ENCODE data around the gene MRPS9.

MRPS9 gene

GRCh38 chr2:105114551-105114950 is 76.7 kb downstream of the MRPS9 start:
- Histone ChIP-seq H3K9me3 (ENCODE audit: low read length) (no peaks in the 10 kb centered on the region), H3K27ac (ENCODE audit: low read depth, low read length, poor library complexity, severe bottlenecking) (no peak overlapping the region), H4K20me1 (ENCODE audit: insufficient read depth, low read length) (no peaks in the 10 kb centered on the region), H3K79me2 (ENCODE audit: insufficient read depth, low read length) (no peaks in the 10 kb centered on the region), H3K4me3 (ENCODE audit: low read depth, low read length, poor library complexity, severe bottlenecking) (no peak overlapping the region), H3K9ac (ENCODE audit: low read length) (no peak overlapping the region), H3K4me1 (ENCODE audit: insufficient read depth, low read length, severe bottlenecking) (no peaks in the 10 kb centered on the region), H2AFZ (ENCODE audit: low read length) (no peak overlapping the region), H3F3A (ENCODE audit: insufficient read depth, low read length) (no peaks in the 10 kb centered on the region), H3K4me2 (ENCODE audit: low read length) (no peak overlapping the region), H3K9me2 (ENCODE audit: low read depth, low read length) (no peaks in the 10 kb centered on the region), H3K27me3 (ENCODE audit: insufficient read depth, low read length) (no peaks in the 10 kb centered on the region), H3K36me3 (ENCODE audit: insufficient read depth, low read length) (no peaks in the 10 kb centered on the region; the same call in 1 of the 2 replicates)
- TF ChIP-seq EZH2 (IDR thresholded peaks at IDR 0.05; ENCODE audit: borderline replicate concordance, low read length) = no peak
- peak; percentile 79 for TF ChIP-seq CTCF (IDR thresholded peaks at IDR 0.05; ENCODE audit: low read length)

- no peak for TF ChIP-seq EZH2 (IDR thresholded peaks at IDR 0.05; ENCODE audit: borderline replicate concordance, low read length)
- no peak for TF ChIP-seq CTCF (IDR thresholded peaks at IDR 0.05; ENCODE audit: low read length)
- Histone ChIP-seq H3K4me1 (ENCODE audit: insufficient read depth, low read length, severe bottlenecking) (no peaks in the 10 kb centered on the region), H3K4me2 (ENCODE audit: low read length) (no peak overlapping the region), H3K79me2 (ENCODE audit: insufficient read depth, low read length) (no peaks in the 10 kb centered on the region), H3K9ac (ENCODE audit: low read length) (no peak overlapping the region), H3K27ac (ENCODE audit: low read depth, low read length, poor library complexity, severe bottlenecking) (no peak overlapping the region), H3F3A (ENCODE audit: insufficient read depth, low read length) (no peaks in the 10 kb centered on the region), H4K20me1 (ENCODE audit: insufficient read depth, low read length) (no peaks in the 10 kb centered on the region), H3K27me3 (ENCODE audit: insufficient read depth, low read length) (no peaks in the 10 kb centered on the region), H2AFZ (ENCODE audit: low read length) (no peak overlapping the region), H3K4me3 (ENCODE audit: low read depth, low read length, poor library complexity, severe bottlenecking) (no peak overlapping the region), H3K9me3 (ENCODE audit: low read length) (no peaks in the 10 kb centered on the region), H3K36me3 (ENCODE audit: insufficient read depth, low read length) (no peaks in the 10 kb centered on the region; the same call in 1 of the 2 replicates), H3K9me2 (ENCODE audit: low read depth, low read length) (no peaks in the 10 kb centered on the region)
These were observed 78.5 kb downstream of the MRPS9 start for GRCh38 chr2:105116348-105116747.

GRCh38 chr2:105117565-105117964 is 79.7 kb downstream of the MRPS9 start:
- no peak overlapping the region for H3K27ac ChIP-seq (ENCODE audit: low read depth, low read length, poor library complexity, severe bottlenecking)
- no peak overlapping the region for H3K9ac ChIP-seq (ENCODE audit: low read length)
- no peaks in the 10 kb centered on the region for H3F3A ChIP-seq (ENCODE audit: insufficient read depth, low read length)
- no peaks in the 10 kb centered on the region; the same call in 1 of the 2 replicates for H3K36me3 ChIP-seq (ENCODE audit: insufficient read depth, low read length)
- TF ChIP-seq CTCF (IDR thresholded peaks at IDR 0.05; ENCODE audit: low read length) (no peak), EZH2 (IDR thresholded peaks at IDR 0.05; ENCODE audit: borderline replicate concordance, low read length) (no peak)
- H4K20me1 ChIP-seq (ENCODE audit: insufficient read depth, low read length) = no peaks in the 10 kb centered on the region
- no peaks in the 10 kb centered on the region for H3K9me2 ChIP-seq (ENCODE audit: low read depth, low read length)
- H3K4me1 ChIP-seq (ENCODE audit: insufficient read depth, low read length, severe bottlenecking) = no peaks in the 10 kb centered on the region
- H3K4me2 ChIP-seq (ENCODE audit: low read length) = no peak overlapping the region
- no peak overlapping the region for H3K4me3 ChIP-seq (ENCODE audit: low read depth, low read length, poor library complexity, severe bottlenecking)
- no peaks in the 10 kb centered on the region for H3K79me2 ChIP-seq (ENCODE audit: insufficient read depth, low read length)
- no peaks in the 10 kb centered on the region for H3K27me3 ChIP-seq (ENCODE audit: insufficient read depth, low read length)
- H2AFZ ChIP-seq (ENCODE audit: low read length) = no peak overlapping the region
- H3K9me3 ChIP-seq (ENCODE audit: low read length) = no peaks in the 10 kb centered on the region

Data from OCI-LY1 (cell line).